ENCODE data around the gene IL22RA2.

DNA sequence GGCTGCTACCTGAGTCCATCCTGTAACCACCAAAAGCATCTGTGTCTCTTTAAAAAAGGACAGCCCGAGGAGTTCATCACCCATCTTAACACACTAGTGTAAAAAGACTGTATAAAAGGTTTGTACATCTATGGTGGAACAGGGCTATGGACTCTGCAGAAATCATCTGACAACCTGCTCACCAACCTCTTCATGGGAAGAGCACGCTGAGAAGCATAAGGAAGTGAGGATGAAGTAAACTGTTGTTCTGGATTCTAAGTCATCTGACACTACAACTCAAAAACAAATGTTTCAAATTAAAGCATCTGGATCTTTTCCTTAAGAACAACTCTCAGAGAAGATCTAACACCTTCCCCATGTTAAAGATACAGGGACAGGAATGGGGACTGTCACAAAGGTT is 40.4 kb upstream of the IL22RA2 start:
- TF ChIP-seq, protein P1, sequence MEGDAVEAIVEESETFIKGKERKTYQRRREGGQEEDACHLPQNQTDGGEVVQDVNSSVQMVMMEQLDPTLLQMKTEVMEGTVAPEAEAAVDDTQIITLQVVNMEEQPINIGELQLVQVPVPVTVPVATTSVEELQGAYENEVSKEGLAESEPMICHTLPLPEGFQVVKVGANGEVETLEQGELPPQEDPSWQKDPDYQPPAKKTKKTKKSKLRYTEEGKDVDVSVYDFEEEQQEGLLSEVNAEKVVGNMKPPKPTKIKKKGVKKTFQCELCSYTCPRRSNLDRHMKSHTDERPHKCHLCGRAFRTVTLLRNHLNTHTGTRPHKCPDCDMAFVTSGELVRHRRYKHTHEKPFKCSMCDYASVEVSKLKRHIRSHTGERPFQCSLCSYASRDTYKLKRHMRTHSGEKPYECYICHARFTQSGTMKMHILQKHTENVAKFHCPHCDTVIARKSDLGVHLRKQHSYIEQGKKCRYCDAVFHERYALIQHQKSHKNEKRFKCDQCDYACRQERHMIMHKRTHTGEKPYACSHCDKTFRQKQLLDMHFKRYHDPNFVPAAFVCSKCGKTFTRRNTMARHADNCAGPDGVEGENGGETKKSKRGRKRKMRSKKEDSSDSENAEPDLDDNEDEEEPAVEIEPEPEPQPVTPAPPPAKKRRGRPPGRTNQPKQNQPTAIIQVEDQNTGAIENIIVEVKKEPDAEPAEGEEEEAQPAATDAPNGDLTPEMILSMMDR (conservative IDR thresholded peaks at IDR 0.05 in 1 of 2, IDR thresholded peaks at IDR 0.05 in 1 of 2; ENCODE audit: extremely low read depth in 1 of 2, insufficient read depth in 1 of 2, low read depth in 1 of 2, low read length in 2 of 2), result no peak
- TF ChIP-seq EZH2 (IDR thresholded peaks at IDR 0.05; ENCODE audit: borderline replicate concordance, low read length), result no peak

Data from mammary epithelial cell (primary cell).